HG03442 (cell line): ENCODE measurements around the gene ZFAND3.
"Not testable (repeated sequence)": the region's sequence is repeated elsewhere in the genome, so short reads cannot be mapped to it uniquely, and the experiment has no call there.

Source experiments
- ATAC-seq: cut with Tn5 transposase; IDR thresholded peaks from one replicate; pipeline ENCODE4 v1.9.1; 2021; ENCODE audit warnings: mild to moderate bottlenecking, moderate library complexity; ENCODE audit not compliant: unreplicated experiment

Gene ZFAND3

GRCh38 chr6:38033442-38033982 is 214.0 kb downstream of the ZFAND3 start:
- ATAC-seq = no peak

- no peak for ATAC-seq
Measured at GRCh38 chr6:38034274-38034914, 214.9 kb downstream of the ZFAND3 start.

- no peak for ATAC-seq
Measured at GRCh38 chr6:38035478-38035877, 216.0 kb downstream of the ZFAND3 start.

- no peak for ATAC-seq
Measured at GRCh38 chr6:38039502-38039901, 220.0 kb downstream of the ZFAND3 start.

GRCh38 chr6:38040254-38040653 is 220.7 kb downstream of the ZFAND3 start:
- no peak for ATAC-seq

GRCh38 chr6:38043259-38043753 is 223.8 kb downstream of the ZFAND3 start:
- no peak for ATAC-seq

GRCh38 chr6:38045701-38046305 is 226.3 kb downstream of the ZFAND3 start:
- no peak for ATAC-seq

GRCh38 chr6:38047562-38047961 is 228.0 kb downstream of the ZFAND3 start:
- no peak for ATAC-seq

GRCh38 chr6:38049861-38050397 is 230.4 kb downstream of the ZFAND3 start:
- ATAC-seq = not testable (repeated sequence)

GRCh38 chr6:38051819-38052434 is 232.4 kb downstream of the ZFAND3 start:
- ATAC-seq = no peak

GRCh38 chr6:38054527-38055202 is 235.1 kb downstream of the ZFAND3 start:
- no peak for ATAC-seq

GRCh38 chr6:38055203-38055589 is 235.7 kb downstream of the ZFAND3 start:
- ATAC-seq = no peak

GRCh38 chr6:38056361-38056760 is 236.8 kb downstream of the ZFAND3 start:
- ATAC-seq = no peak

- peak; percentile 79 for ATAC-seq
Measured at GRCh38 chr6:38057994-38058393, 238.5 kb downstream of the ZFAND3 start.

GRCh38 chr6:38062066-38062465 is 242.5 kb downstream of the ZFAND3 start:
- no peak for ATAC-seq

- ATAC-seq = no peak
Measured at GRCh38 chr6:38063973-38064372, 244.4 kb downstream of the ZFAND3 start.

GRCh38 chr6:38064431-38064830 is 244.9 kb downstream of the ZFAND3 start:
- no peak for ATAC-seq

- ATAC-seq = no peak
Measured at GRCh38 chr6:38065734-38066305, 246.3 kb downstream of the ZFAND3 start.

GRCh38 chr6:38067263-38067980 is 247.9 kb downstream of the ZFAND3 start:
- no peak for ATAC-seq
